A375 (cell line): ENCODE measurements around the gene PCDHGA3. TPM values are rescaled to one million over a fixed set of nuclear protein-coding genes. Genes with fewer than 3 reads are reported as not detected.

ENCODE experiments used
- total RNA-seq: library from RNA; depleted of rRNA; stranded (reverse); fragments of >200 nt; shearing (Covaris generic); gene quantifications from 2 replicates; pipeline ENCODE4 v1.2.3, GENCODE V29; 2014; rRNA removed

The PCDHGA3 gene
- 0.32 and 0.79 TPM in 2 replicates for total RNA-seq

GRCh38 chr5:141343242-141343952 lies at the start of gene PCDHGA3:
PCDHGA3 (plus strand) TSS chr5:141343829; CDS start chr5:141344034, 205 bp downstream.

GRCh38 chr5:141303756-141304155 lies 39.9 kb upstream of the PCDHGA3 start, which contains the start of gene SLC25A2:
SLC25A2 (minus strand) TSS chr5:141304049; CDS start chr5:141303865, 184 bp downstream.

GRCh38 chr5:141320225-141321169 lies 23.1 kb upstream of the PCDHGA3 start, which contains the start of gene TAF7:
TAF7 (minus strand) TSS chr5:141320784; CDS start chr5:141320044, 740 bp downstream.

GRCh38 chr5:141330299-141331080 lies 13.1 kb upstream of the PCDHGA3 start, which contains the start of gene PCDHGA1:
PCDHGA1 (plus strand) TSS chr5:141330514.

GRCh38 chr5:141338538-141339306 lies 4.9 kb upstream of the PCDHGA3 start, which contains the start of gene PCDHGA2:
PCDHGA2 (plus strand) TSS chr5:141338760.

GRCh38 chr5:141349917-141350619 lies 6.4 kb downstream of the PCDHGA3 start, which contains the start of gene PCDHGB1:
PCDHGB1 (plus strand) TSS chr5:141350099; CDS start chr5:141350261, 162 bp downstream.

GRCh38 chr5:141354900-141355469 lies 11.4 kb downstream of the PCDHGA3 start, which contains the start of gene PCDHGA4:
PCDHGA4 (plus strand) TSS chr5:141355021; CDS start chr5:141355108, 87 bp downstream.

GRCh38 chr5:141359790-141360426 lies 16.3 kb downstream of the PCDHGA3 start, which contains the start of gene PCDHGB2:
PCDHGB2 (plus strand) TSS chr5:141359994; CDS start chr5:141360136, 142 bp downstream.

GRCh38 chr5:141363952-141364660 lies 20.5 kb downstream of the PCDHGA3 start, which contains the start of gene PCDHGA5:
PCDHGA5 (plus strand) TSS chr5:141364162; CDS start chr5:141364331, 169 bp downstream.

GRCh38 chr5:141369994-141370848 lies 26.6 kb downstream of the PCDHGA3 start, which contains the start of gene PCDHGB3:
PCDHGB3 (plus strand) TSS chr5:141370242; CDS start chr5:141370395, 153 bp downstream.

GRCh38 chr5:141373673-141374317 lies 30.2 kb downstream of the PCDHGA3 start, which contains the start of gene PCDHGA6:
PCDHGA6 (plus strand) TSS chr5:141373891; CDS start chr5:141374084, 193 bp downstream.

GRCh38 chr5:141382469-141383294 lies 39.1 kb downstream of the PCDHGA3 start, which contains the start of gene PCDHGA7:
PCDHGA7 (plus strand) TSS chr5:141382742; CDS start chr5:141382900, 158 bp downstream.

GRCh38 chr5:141387557-141388311 lies 44.1 kb downstream of the PCDHGA3 start, which contains the start of gene PCDHGB4:
PCDHGB4 (plus strand) TSS chr5:141387698; CDS start chr5:141387885, 187 bp downstream.

GRCh38 chr5:141392429-141393198 lies 49.0 kb downstream of the PCDHGA3 start, which contains the start of gene PCDHGA8:
PCDHGA8 (plus strand) TSS chr5:141392633; CDS start chr5:141392814, 181 bp downstream.

